GM21423 (cell line): ENCODE data around the gene SELENOS.

Source experiments
- ATAC-seq: cut with Tn5 transposase; IDR thresholded peaks from one replicate; pipeline ENCODE4 v1.9.1; 2021; ENCODE audit warnings: mild to moderate bottlenecking, moderate library complexity; ENCODE audit not compliant: unreplicated experiment

Gene SELENOS

GRCh38 chr15:101225658-101226057 lies 51.6 kb downstream of the SELENOS start:
- no peak for ATAC-seq
